GM10248 (cell line): ENCODE data around the gene PPP2R2B.

Experiments used
- CTCF ChIA-PET: fragments of 300-600 bp; sonication (Branson Sonifier 250); formaldehyde crosslinking; extraction: SDS; loops from one replicate; lab custom pipeline; 2021; ENCODE audit warnings: antibody characterized with exemption; lab: Yijun Ruan, JAX
- POLR2A ChIA-PET: fragments of 350-650 bp; sonication (Branson Sonifier 250); formaldehyde crosslinking; extraction: SDS; loops from one replicate; lab custom pipeline; 2020; ENCODE audit warnings: antibody characterized with exemption; lab: Yijun Ruan, JAX
- DNase-seq: peaks from one replicate; pipeline ENCODE4 v3.0.0; 2012; ENCODE audit errors: extremely low spot score
- CTCF ChIP-seq: IDR thresholded peaks from 2 replicates; pipeline ENCODE4 v1.5.1; 2012; ENCODE audit warnings: mild to moderate bottlenecking, low read depth; ENCODE audit errors: extremely low read depth, missing control alignments, control extremely low read depth

PPP2R2B gene

GRCh38 chr5:146890731-146891440 is 12.3 kb upstream of the PPP2R2B start:
- no peak for TF ChIP-seq CTCF
- CTCF ChIA-PET, result no interaction called here
- DNase-seq, result no peak
- POLR2A ChIA-PET, result no interaction called here

- DNase-seq, result no peak
- no peak for TF ChIP-seq CTCF
- ChIA-PET POLR2A (no interaction called here), CTCF (no interaction called here)
Observed at GRCh38 chr5:146890066-146890465, 11.5 kb upstream of the PPP2R2B start.

GRCh38 chr5:146889169-146889568 is 10.6 kb upstream of the PPP2R2B start:
- ChIA-PET POLR2A (no interaction called here), CTCF (no interaction called here)
- no peak for DNase-seq
- no peak for TF ChIP-seq CTCF

GRCh38 chr5:146888351-146888978 is 9.9 kb upstream of the PPP2R2B start:
- POLR2A ChIA-PET, result no interaction called here
- no peak for DNase-seq

GRCh38 chr5:146884066-146884626 is 5.6 kb upstream of the PPP2R2B start:
- ChIA-PET POLR2A (no interaction called here), CTCF (no interaction called here)
- no peak for DNase-seq
- no peak for TF ChIP-seq CTCF

More at GRCh38 chr5:146888351-146888978, 9.9 kb upstream of the PPP2R2B start:
- CTCF ChIA-PET, result no interaction called here
- no peak for TF ChIP-seq CTCF

- CTCF ChIA-PET, result no interaction called here
- POLR2A ChIA-PET, result no interaction called here
- TF ChIP-seq CTCF, result no peak
- no peak for DNase-seq
Observed at GRCh38 chr5:146883511-146883910, 5.0 kb upstream of the PPP2R2B start.
